Stimulated activated memory B cell treated with anti-CD40 and anti-IgM and Interleukin-4, amounts not matched to agents 10 μg/mL and 1 μg/mL and 100 μg/mL, for 72 hours (primary cell): ENCODE results near the gene FAM193B.

Source experiments
- ATAC-seq: fragments of 150-1000 bp; cut with Tn5 transposase; 2 replicates; pipeline ENCODE4 v1.10.0; 2021
- H3K27ac Mint-ChIP-seq: one replicate; pipeline ENCODE4 v1.8.0; 2022; ENCODE audit warnings: mild to moderate bottlenecking, mixed read lengths
- H3K27me3 Mint-ChIP-seq: one replicate; pipeline ENCODE4 v1.8.0; 2022; ENCODE audit warnings: mixed read lengths
- H3K36me3 Mint-ChIP-seq: one replicate; pipeline ENCODE4 v1.8.0; 2022; ENCODE audit warnings: mixed read lengths
- H3K4me1 Mint-ChIP-seq: one replicate; pipeline ENCODE4 v1.8.0; 2022; ENCODE audit warnings: mixed read lengths
- H3K4me3 Mint-ChIP-seq: one replicate; pipeline ENCODE4 v1.8.0; 2022; ENCODE audit warnings: mild to moderate bottlenecking, moderate library complexity, mixed read lengths
- H3K9me3 Mint-ChIP-seq: one replicate; pipeline ENCODE4 v1.8.0; 2022; ENCODE audit warnings: mixed read lengths

Gene FAM193B

GRCh38 chr5:177553671-177554429, 513 bp downstream of the FAM193B start:
- H3K27ac Mint-ChIP-seq: peak overlapping the region; percentile 84
- peaks cover 7% of the 10 kb centered on the region for H3K36me3 Mint-ChIP-seq
- ATAC-seq: peak; percentile 78
- no peaks in the 10 kb centered on the region for H3K27me3 Mint-ChIP-seq
- no peaks in the 10 kb centered on the region for H3K9me3 Mint-ChIP-seq
- H3K4me1 Mint-ChIP-seq: peaks cover 39% of the 10 kb centered on the region
- peak overlapping the region; percentile 77 for H3K4me3 Mint-ChIP-seq

DNA sequence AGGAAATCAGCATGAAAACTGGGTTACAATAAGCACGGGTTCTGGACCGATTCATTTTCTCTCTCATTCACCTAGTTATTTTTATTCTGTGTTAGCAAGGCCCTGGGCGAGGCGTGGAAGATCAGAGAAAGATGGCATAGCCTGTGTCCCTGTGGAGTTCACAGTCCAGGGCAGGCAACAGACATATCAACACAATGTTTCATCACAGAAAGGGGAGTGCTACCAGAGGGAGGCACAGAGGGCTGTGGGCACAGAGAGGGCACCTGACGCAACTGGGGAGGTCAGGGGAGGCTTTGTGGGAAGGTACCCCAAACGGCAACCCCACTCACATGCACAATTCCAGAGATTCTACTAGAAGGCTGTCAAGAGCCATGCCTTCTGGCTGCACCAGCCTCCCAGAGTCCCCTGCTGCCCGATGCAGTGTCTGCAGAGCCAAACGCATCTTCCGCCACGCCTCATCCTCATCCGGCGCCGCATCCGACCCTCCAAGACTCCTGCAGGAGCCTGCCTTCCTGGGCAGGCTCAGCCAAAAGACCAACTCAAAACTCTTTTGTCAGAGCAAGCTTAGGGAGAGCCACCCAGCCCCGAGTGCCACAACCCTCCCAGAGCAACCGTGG, 1.4 kb downstream of the FAM193B start:
- peak overlapping the region; percentile 62 for H3K27ac Mint-ChIP-seq
- peaks cover 48% of the 10 kb centered on the region for H3K4me1 Mint-ChIP-seq

GRCh38 chr5:177550122-177550521, 4.2 kb downstream of the FAM193B start:
- no peak for ATAC-seq
- no peaks in the 10 kb centered on the region for H3K27me3 Mint-ChIP-seq
- H3K9me3 Mint-ChIP-seq: no peaks in the 10 kb centered on the region
- no peak overlapping the region for H3K4me3 Mint-ChIP-seq
- peaks cover 57% of the 10 kb centered on the region for H3K4me1 Mint-ChIP-seq
- no peak overlapping the region for H3K27ac Mint-ChIP-seq
- H3K36me3 Mint-ChIP-seq: peaks cover 7% of the 10 kb centered on the region

More for the DNA sequence above, 1.4 kb downstream of the FAM193B start:
- Mint-ChIP-seq H3K36me3 (peaks cover 7% of the 10 kb centered on the region), H3K4me3 (peak overlapping the region; percentile 77), H3K27me3 (no peaks in the 10 kb centered on the region), H3K9me3 (no peaks in the 10 kb centered on the region)
- ATAC-seq: no peak

DNA sequence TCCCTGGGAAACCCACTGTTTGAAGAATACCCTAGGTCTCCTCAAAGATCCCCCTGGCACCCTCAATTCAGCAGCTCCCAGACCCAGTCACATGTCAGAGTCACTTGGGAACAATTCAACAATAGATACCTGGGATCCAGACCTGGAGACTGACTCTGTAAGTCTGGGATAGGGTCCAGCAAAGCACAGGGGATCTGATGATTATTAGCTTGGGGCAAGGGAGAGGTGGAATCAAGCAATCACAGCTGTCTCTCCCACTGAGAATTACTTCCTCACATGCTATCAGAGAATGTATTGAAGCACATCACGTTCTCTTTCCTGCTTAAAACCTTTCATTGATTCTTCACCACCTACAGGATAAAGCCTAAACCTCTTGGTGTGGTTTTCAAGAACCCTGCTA, 5.9 kb downstream of the FAM193B start:
- no peak for ATAC-seq
- no peaks in the 10 kb centered on the region for H3K9me3 Mint-ChIP-seq

GRCh38 chr5:177547736-177548135, 6.6 kb downstream of the FAM193B start:
- Mint-ChIP-seq H3K36me3 (peaks cover 9% of the 10 kb centered on the region), H3K9me3 (no peaks in the 10 kb centered on the region), H3K4me3 (no peak overlapping the region), H3K4me1 (peaks cover 44% of the 10 kb centered on the region), H3K27me3 (no peaks in the 10 kb centered on the region), H3K27ac (no peak overlapping the region)
- no peak for ATAC-seq

More for the DNA sequence above, 5.9 kb downstream of the FAM193B start:
- H3K36me3 Mint-ChIP-seq: peaks cover 7% of the 10 kb centered on the region
- H3K4me3 Mint-ChIP-seq: no peak overlapping the region
- H3K27ac Mint-ChIP-seq: no peak overlapping the region
- H3K4me1 Mint-ChIP-seq: peaks cover 50% of the 10 kb centered on the region
- no peaks in the 10 kb centered on the region for H3K27me3 Mint-ChIP-seq

- Mint-ChIP-seq H3K27ac (no peak overlapping the region), H3K36me3 (peaks cover 8% of the 10 kb centered on the region), H3K4me1 (peaks cover 39% of the 10 kb centered on the region), H3K4me3 (no peak overlapping the region), H3K9me3 (no peaks in the 10 kb centered on the region), H3K27me3 (no peaks in the 10 kb centered on the region)
- ATAC-seq: no peak
These were observed 8.1 kb downstream of the FAM193B start for GRCh38 chr5:177546258-177546741.

GRCh38 chr5:177545487-177546257, 8.7 kb downstream of the FAM193B start:
- peaks cover 8% of the 10 kb centered on the region for H3K36me3 Mint-ChIP-seq
- no peak overlapping the region for H3K4me3 Mint-ChIP-seq
- H3K4me1 Mint-ChIP-seq: peaks cover 34% of the 10 kb centered on the region
- ATAC-seq: no peak
- H3K27ac Mint-ChIP-seq: no peak overlapping the region
- H3K9me3 Mint-ChIP-seq: no peaks in the 10 kb centered on the region
- H3K27me3 Mint-ChIP-seq: no peaks in the 10 kb centered on the region

DNA sequence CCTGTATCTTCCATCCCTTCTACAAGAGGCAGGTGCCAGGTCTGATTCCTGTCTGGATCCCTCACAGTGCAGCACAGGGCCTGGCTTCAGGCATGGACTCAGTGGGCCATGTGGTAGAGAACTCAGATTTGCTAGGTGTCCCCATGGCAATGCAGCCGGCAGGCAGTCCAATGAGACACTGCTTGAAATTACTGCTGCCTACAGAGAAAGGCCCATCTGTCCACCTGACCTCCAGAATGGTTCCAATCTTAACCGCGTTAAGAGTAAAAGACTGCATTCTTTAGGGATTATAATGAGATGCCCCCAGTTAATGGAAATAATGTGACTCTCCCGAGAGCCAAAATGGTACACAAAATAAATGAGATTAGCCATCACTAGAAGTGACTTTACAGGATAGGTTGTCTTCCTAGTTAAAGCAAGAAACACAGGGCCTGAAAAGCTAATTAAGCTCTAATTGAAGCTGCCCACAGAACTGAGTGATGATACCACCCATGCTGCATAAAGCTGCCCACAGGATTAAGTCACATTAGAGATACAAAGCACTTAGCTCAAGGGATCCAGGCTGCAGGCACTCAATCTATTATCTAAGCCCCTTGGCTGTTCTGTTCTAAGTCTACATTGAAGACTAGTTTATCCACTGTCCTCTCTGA, 11.4 kb downstream of the FAM193B start:
- no peak for ATAC-seq
- H3K4me1 Mint-ChIP-seq: peaks cover 18% of the 10 kb centered on the region
- no peak overlapping the region for H3K4me3 Mint-ChIP-seq
- H3K9me3 Mint-ChIP-seq: no peaks in the 10 kb centered on the region
- no peaks in the 10 kb centered on the region for H3K27me3 Mint-ChIP-seq
- peaks cover 12% of the 10 kb centered on the region for H3K36me3 Mint-ChIP-seq
- H3K27ac Mint-ChIP-seq: no peak overlapping the region

DNA sequence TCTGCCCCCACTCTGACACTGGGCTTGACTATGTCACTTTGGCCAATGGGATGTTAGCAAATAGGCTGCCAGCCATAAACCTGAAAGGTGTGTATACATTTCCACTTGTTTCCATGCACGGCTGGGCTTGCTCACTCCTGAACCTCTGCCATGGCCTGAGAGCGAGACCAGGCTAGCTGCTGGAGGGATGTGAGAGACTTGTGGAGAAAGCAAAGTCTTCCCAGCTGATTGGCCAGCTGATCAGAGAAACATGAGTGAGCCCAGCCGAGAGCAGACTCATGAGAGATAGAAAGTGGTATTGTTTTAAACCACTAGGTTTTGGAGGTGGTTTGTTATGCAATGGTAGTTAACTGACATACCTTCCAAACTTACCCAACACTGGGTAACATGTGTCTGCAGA, 13.9 kb downstream of the FAM193B start:
- Mint-ChIP-seq H3K36me3 (peaks cover 26% of the 10 kb centered on the region), H3K27ac (no peak overlapping the region), H3K4me3 (no peak overlapping the region), H3K27me3 (no peaks in the 10 kb centered on the region), H3K9me3 (no peaks in the 10 kb centered on the region), H3K4me1 (peaks cover 13% of the 10 kb centered on the region)
- ATAC-seq: no peak

GRCh38 chr5:177539411-177539810, 15.0 kb downstream of the FAM193B start:
- H3K36me3 Mint-ChIP-seq: peaks cover 26% of the 10 kb centered on the region
- H3K4me3 Mint-ChIP-seq: no peak overlapping the region
- ATAC-seq: no peak
- peaks cover 13% of the 10 kb centered on the region for H3K4me1 Mint-ChIP-seq
- no peak overlapping the region for H3K27ac Mint-ChIP-seq
- H3K27me3 Mint-ChIP-seq: no peaks in the 10 kb centered on the region
- no peaks in the 10 kb centered on the region for H3K9me3 Mint-ChIP-seq

- Mint-ChIP-seq H3K4me1 (peaks cover 13% of the 10 kb centered on the region), H3K4me3 (no peak overlapping the region), H3K36me3 (peaks cover 26% of the 10 kb centered on the region), H3K27me3 (no peaks in the 10 kb centered on the region), H3K9me3 (no peaks in the 10 kb centered on the region), H3K27ac (no peak overlapping the region)
- no peak for ATAC-seq
These were observed 15.5 kb downstream of the FAM193B start for GRCh38 chr5:177538876-177539275.

DNA sequence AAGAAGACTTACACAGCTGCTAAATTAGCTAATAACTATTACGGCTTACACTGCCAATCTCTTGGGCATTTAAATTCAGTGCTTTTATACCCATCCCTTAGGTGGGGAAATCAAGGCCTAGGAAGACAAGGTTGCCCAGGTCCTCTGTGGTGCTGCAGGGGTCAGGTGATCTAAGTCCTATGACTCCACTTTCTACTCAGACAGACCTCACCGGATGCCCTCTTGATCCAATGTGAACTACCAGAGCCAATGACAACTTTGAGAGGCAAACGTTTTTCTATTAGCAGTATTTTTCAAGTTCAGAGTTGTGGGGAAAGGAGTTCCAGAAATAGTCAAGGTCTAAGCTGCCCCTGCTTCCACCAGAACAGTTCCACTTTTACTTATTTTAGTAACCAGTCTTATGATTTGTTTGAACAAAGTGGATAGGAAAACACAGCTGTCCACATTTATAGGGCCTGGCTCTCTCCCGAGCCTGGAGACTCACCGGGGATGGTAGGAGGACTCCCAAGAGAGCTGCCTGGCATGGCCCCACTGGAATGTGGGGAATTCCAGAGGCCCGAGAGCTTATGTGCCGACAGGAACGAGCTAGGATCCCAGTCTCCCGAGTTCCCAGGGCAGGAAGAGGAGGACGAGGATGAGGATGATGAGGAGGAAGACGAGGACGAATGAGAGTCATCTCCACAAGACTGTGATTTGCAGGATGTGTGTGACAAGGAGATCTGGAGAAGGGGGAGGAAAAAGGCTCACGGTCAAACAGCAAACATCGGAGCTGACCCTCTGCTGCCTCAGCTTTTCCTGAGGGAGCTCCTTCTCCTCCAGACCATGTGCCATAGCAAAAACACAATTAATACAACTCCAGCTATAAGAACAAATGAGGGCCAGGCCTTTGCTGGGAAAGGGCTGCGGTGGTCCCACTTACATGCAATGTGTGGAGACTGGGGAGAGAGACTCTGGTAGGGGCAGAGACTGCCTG, 16.7 kb downstream of the FAM193B start:
- Mint-ChIP-seq H3K36me3 (peaks cover 28% of the 10 kb centered on the region), H3K27me3 (no peaks in the 10 kb centered on the region), H3K4me3 (no peak overlapping the region), H3K4me1 (peaks cover 10% of the 10 kb centered on the region), H3K9me3 (no peaks in the 10 kb centered on the region), H3K27ac (no peak overlapping the region)
- no peak for ATAC-seq

GRCh38 chr5:177536386-177536785, 18.0 kb downstream of the FAM193B start:
- peaks cover 5% of the 10 kb centered on the region for H3K4me1 Mint-ChIP-seq
- H3K9me3 Mint-ChIP-seq: no peaks in the 10 kb centered on the region
- H3K27me3 Mint-ChIP-seq: no peaks in the 10 kb centered on the region
- no peak overlapping the region for H3K27ac Mint-ChIP-seq
- H3K4me3 Mint-ChIP-seq: no peak overlapping the region
- no peak for ATAC-seq
- peaks cover 32% of the 10 kb centered on the region for H3K36me3 Mint-ChIP-seq

DNA sequence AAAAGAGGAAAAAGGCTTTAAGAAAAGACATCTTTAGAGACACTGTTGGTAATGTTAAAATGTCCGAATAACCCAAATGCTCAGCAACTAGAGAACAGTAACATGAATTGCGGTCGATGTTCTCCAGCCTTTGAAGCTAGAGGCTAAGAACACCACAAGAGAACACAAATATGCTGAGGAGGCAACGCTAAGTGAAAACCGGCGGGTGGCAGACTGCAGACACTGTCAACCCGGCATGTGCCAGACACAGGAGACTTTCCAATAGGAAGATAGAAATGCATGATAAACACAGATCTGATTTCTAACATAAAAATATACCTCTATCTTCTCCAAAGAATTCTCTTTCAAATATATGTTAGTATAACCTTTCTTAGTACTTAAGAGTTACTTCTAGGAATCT, 19.2 kb downstream of the FAM193B start:
- no peaks in the 10 kb centered on the region for H3K9me3 Mint-ChIP-seq
- H3K4me3 Mint-ChIP-seq: no peak overlapping the region
- H3K4me1 Mint-ChIP-seq: peaks cover 5% of the 10 kb centered on the region
- H3K36me3 Mint-ChIP-seq: peaks cover 40% of the 10 kb centered on the region
- ATAC-seq: no peak
- no peak overlapping the region for H3K27ac Mint-ChIP-seq
- H3K27me3 Mint-ChIP-seq: no peaks in the 10 kb centered on the region
